Measurements from ENCODE around the gene XRRA1.

XRRA1 gene

GRCh38 chr11:74818283-74818946, 130.5 kb downstream of the XRRA1 start:
- TF ChIP-seq RARB (CRISPR knock-in tag; IDR thresholded peaks at IDR 0.05) (no peak), ZFP3 (CRISPR knock-in tag; IDR thresholded peaks at IDR 0.05) (no peak), ZC3H10 (CRISPR knock-in tag; IDR thresholded peaks at IDR 0.05) (no peak), ARNTL (CRISPR knock-in tag; IDR thresholded peaks at IDR 0.05; ENCODE audit: borderline replicate concordance, low read depth) (no peak), ZNF70 (CRISPR knock-in tag; IDR thresholded peaks at IDR 0.05) (no peak), ZNF565 (CRISPR knock-in tag; conservative IDR thresholded peaks at IDR 0.05; ENCODE audit: low read depth) (no peak), TOX (CRISPR knock-in tag; IDR thresholded peaks at IDR 0.05; ENCODE audit: borderline replicate concordance) (no peak), TSHZ2 (CRISPR knock-in tag; IDR thresholded peaks at IDR 0.05) (no peak), TCF4 (CRISPR knock-in tag; IDR thresholded peaks at IDR 0.05; ENCODE audit: borderline replicate concordance) (no peak), PPARA (CRISPR knock-in tag; IDR thresholded peaks at IDR 0.05; ENCODE audit: borderline replicate concordance) (no peak)
- TF ChIP-seq, protein P1, sequence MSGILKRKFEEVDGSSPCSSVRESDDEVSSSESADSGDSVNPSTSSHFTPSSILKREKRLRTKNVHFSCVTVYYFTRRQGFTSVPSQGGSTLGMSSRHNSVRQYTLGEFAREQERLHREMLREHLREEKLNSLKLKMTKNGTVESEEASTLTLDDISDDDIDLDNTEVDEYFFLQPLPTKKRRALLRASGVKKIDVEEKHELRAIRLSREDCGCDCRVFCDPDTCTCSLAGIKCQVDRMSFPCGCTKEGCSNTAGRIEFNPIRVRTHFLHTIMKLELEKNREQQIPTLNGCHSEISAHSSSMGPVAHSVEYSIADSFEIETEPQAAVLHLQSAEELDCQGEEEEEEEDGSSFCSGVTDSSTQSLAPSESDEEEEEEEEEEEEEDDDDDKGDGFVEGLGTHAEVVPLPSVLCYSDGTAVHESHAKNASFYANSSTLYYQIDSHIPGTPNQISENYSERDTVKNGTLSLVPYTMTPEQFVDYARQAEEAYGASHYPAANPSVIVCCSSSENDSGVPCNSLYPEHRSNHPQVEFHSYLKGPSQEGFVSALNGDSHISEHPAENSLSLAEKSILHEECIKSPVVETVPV (CRISPR knock-in tag; IDR thresholded peaks at IDR 0.05): no peak
- TF ChIP-seq, protein P2, sequence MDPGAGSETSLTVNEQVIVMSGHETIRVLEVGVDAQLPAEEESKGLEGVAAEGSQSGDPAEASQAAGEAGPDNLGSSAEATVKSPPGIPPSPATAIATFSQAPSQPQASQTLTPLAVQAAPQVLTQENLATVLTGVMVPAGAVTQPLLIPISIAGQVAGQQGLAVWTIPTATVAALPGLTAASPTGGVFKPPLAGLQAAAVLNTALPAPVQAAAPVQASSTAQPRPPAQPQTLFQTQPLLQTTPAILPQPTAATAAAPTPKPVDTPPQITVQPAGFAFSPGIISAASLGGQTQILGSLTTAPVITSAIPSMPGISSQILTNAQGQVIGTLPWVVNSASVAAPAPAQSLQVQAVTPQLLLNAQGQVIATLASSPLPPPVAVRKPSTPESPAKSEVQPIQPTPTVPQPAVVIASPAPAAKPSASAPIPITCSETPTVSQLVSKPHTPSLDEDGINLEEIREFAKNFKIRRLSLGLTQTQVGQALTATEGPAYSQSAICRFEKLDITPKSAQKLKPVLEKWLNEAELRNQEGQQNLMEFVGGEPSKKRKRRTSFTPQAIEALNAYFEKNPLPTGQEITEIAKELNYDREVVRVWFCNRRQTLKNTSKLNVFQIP (CRISPR knock-in tag; IDR thresholded peaks at IDR 0.05; ENCODE audit: borderline replicate concordance, low read depth): no peak
- TF ChIP-seq, protein P3, sequence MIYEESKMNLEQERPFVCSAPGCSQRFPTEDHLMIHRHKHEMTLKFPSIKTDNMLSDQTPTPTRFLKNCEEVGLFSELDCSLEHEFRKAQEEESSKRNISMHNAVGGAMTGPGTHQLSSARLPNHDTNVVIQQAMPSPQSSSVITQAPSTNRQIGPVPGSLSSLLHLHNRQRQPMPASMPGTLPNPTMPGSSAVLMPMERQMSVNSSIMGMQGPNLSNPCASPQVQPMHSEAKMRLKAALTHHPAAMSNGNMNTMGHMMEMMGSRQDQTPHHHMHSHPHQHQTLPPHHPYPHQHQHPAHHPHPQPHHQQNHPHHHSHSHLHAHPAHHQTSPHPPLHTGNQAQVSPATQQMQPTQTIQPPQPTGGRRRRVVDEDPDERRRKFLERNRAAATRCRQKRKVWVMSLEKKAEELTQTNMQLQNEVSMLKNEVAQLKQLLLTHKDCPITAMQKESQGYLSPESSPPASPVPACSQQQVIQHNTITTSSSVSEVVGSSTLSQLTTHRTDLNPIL (CRISPR knock-in tag; IDR thresholded peaks at IDR 0.05; ENCODE audit: low read depth): no peak
- ATAC-seq: no peak

DNA sequence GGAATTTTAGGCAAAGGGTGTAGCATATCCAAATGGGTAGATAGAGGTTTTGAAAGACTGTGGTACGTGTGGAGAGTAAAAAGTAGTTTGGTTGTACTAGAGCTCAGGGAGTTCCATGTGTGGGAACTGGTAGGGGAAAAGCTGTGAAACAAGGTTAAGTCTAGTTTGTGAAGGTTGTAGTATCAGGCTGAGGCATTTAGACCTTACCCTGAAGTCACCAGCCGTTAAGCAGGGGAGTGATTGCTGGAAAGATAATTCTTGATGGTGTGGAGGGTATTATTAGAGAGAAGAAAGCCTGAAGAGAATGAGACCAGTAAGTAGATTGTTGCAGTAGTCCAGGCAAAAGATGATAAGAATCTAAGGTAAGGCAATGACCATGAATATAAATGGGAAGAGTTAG, 132.2 kb downstream of the XRRA1 start:
- ATAC-seq: no peak
- TF ChIP-seq ESRRG (CRISPR knock-in tag; IDR thresholded peaks at IDR 0.05): no peak
- TF ChIP-seq ZC3H10 (CRISPR knock-in tag; IDR thresholded peaks at IDR 0.05): no peak

DNA sequence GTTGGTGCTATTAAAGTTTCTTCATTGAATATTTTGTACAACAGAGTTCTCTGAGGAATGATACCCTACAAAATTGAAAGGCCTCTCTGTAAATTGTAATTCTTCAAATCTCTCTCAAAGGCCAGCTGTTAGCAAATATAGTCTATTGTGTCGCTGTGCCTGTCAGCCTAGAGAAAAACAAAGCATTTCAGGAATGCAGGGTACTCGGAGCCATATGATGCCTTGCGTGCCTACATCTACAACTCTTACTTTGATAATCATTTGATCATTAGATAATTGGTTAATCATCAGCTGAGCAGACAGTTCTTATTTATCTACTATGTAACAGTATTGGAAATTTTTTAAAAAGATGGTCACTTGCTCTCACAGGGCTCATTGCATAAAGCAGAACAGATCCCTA, 132.9 kb downstream of the XRRA1 start:
- ATAC-seq: no peak
- TF ChIP-seq, protein P3 (CRISPR knock-in tag; IDR thresholded peaks at IDR 0.05; ENCODE audit: low read depth): no peak
- TF ChIP-seq, protein P2 (CRISPR knock-in tag; IDR thresholded peaks at IDR 0.05; ENCODE audit: borderline replicate concordance, low read depth): no peak
- TF ChIP-seq ZC3H10 (CRISPR knock-in tag; IDR thresholded peaks at IDR 0.05) (no peak), RARB (CRISPR knock-in tag; IDR thresholded peaks at IDR 0.05) (no peak)

DNA sequence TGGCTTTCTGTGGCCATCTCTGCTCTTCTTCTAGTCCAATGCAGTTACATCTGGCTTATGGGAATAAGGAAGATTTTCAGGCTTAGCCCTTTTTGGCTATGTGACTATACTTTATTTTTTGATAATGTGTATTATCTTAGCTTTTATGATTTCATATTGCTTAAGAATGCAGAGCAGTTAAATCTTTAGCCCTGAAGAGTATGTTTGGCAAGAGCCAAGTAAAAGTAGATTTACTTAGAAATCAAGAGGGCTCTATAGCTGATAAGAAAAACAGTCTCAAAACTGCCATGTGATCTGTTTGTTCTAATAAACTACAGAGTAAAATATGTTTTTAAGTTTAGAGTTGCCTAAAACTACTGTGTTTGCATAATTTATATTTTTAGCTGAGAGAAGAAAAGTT, 139.1 kb downstream of the XRRA1 start:
- ATAC-seq: no peak
- TF ChIP-seq BACH2 (CRISPR knock-in tag; IDR thresholded peaks at IDR 0.05; ENCODE audit: borderline replicate concordance): no peak
- TF ChIP-seq OSR1 (CRISPR knock-in tag; IDR thresholded peaks at IDR 0.05): no peak
- TF ChIP-seq PPARA (CRISPR knock-in tag; IDR thresholded peaks at IDR 0.05; ENCODE audit: borderline replicate concordance): no peak
- no peak for TF ChIP-seq ZNF8 (CRISPR knock-in tag; IDR thresholded peaks at IDR 0.05)
- TF ChIP-seq, protein P1 (CRISPR knock-in tag; IDR thresholded peaks at IDR 0.05): no peak
- TF ChIP-seq ESRRG (CRISPR knock-in tag; IDR thresholded peaks at IDR 0.05): no peak
- no peak for TF ChIP-seq RARB (CRISPR knock-in tag; IDR thresholded peaks at IDR 0.05)
- TF ChIP-seq ZC3H10 (CRISPR knock-in tag; IDR thresholded peaks at IDR 0.05): no peak
- no peak for TF ChIP-seq ISL1 (CRISPR knock-in tag; IDR thresholded peaks at IDR 0.05)
- TF ChIP-seq, protein P4, sequence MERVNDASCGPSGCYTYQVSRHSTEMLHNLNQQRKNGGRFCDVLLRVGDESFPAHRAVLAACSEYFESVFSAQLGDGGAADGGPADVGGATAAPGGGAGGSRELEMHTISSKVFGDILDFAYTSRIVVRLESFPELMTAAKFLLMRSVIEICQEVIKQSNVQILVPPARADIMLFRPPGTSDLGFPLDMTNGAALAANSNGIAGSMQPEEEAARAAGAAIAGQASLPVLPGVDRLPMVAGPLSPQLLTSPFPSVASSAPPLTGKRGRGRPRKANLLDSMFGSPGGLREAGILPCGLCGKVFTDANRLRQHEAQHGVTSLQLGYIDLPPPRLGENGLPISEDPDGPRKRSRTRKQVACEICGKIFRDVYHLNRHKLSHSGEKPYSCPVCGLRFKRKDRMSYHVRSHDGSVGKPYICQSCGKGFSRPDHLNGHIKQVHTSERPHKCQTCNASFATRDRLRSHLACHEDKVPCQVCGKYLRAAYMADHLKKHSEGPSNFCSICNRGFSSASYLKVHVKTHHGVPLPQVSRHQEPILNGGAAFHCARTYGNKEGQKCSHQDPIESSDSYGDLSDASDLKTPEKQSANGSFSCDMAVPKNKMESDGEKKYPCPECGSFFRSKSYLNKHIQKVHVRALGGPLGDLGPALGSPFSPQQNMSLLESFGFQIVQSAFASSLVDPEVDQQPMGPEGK (CRISPR knock-in tag; IDR thresholded peaks at IDR 0.05; ENCODE audit: borderline replicate concordance): no peak

All from SK-N-SH treated with all-trans-retinoic acid at 6 μM for 48 hours (cell line).